Measurements from ENCODE around the gene FBXW4. TPM values are rescaled to one million over a fixed set of nuclear protein-coding genes. Genes with fewer than 3 reads are reported as not detected.

Gene FBXW4
- total RNA-seq, 1 donor: 35.2 TPM

GRCh38 chr10:101690461-101690860, 4.5 kb downstream of the FBXW4 start:
- DNase-seq (ENCODE audit: low read depth): no peak
- no peak overlapping the region for H3K4me3 ChIP-seq (ENCODE audit: low read depth, low read length)
- no peak for TF ChIP-seq CTCF (IDR thresholded peaks at IDR 0.05; ENCODE audit: insufficient read depth, low read length)

GRCh38 chr10:101687071-101687658, 7.8 kb downstream of the FBXW4 start:
- DNase-seq (ENCODE audit: low read depth): no peak
- no peak for TF ChIP-seq CTCF (IDR thresholded peaks at IDR 0.05; ENCODE audit: insufficient read depth, low read length)
- H3K4me3 ChIP-seq (ENCODE audit: low read depth, low read length): no peak overlapping the region

GRCh38 chr10:101686133-101686925, 8.6 kb downstream of the FBXW4 start:
- H3K4me3 ChIP-seq (ENCODE audit: low read depth, low read length): no peak overlapping the region
- DNase-seq (ENCODE audit: low read depth): peak; percentile 18

GRCh38 chr10:101684782-101685181, 10.2 kb downstream of the FBXW4 start:
- H3K4me3 ChIP-seq (ENCODE audit: low read depth, low read length): no peak overlapping the region
- no peak for TF ChIP-seq CTCF (IDR thresholded peaks at IDR 0.05; ENCODE audit: insufficient read depth, low read length)
- DNase-seq (ENCODE audit: low read depth): no peak

More at GRCh38 chr10:101686133-101686925, 8.6 kb downstream of the FBXW4 start:
- no peak for TF ChIP-seq CTCF (IDR thresholded peaks at IDR 0.05; ENCODE audit: insufficient read depth, low read length)

- no peak for TF ChIP-seq CTCF (IDR thresholded peaks at IDR 0.05; ENCODE audit: insufficient read depth, low read length)
- no peak overlapping the region for H3K4me3 ChIP-seq (ENCODE audit: low read depth, low read length)
- DNase-seq (ENCODE audit: low read depth): no peak
Observed at GRCh38 chr10:101683276-101683675, 11.7 kb downstream of the FBXW4 start.

- no peak overlapping the region for H3K4me3 ChIP-seq (ENCODE audit: low read depth, low read length)
- no peak for TF ChIP-seq CTCF (IDR thresholded peaks at IDR 0.05; ENCODE audit: insufficient read depth, low read length)
- DNase-seq (ENCODE audit: low read depth): peak; percentile 23
Observed at GRCh38 chr10:101682172-101682825, 12.7 kb downstream of the FBXW4 start.
